Camera-type eye (tissue), 1 donor: Measurements from ENCODE around the gene RMDN3. TPM values are rescaled to one million over a fixed set of nuclear protein-coding genes. Genes with fewer than 3 reads are reported as not detected.

Source experiments
- total RNA-seq: library from RNA; depleted of rRNA; stranded (reverse); fragments of >200 nt; gene quantifications from one replicate; pipeline ENCODE4 v1.2.3, GENCODE V29; 2014

Gene RMDN3
- 30.2 TPM for total RNA-seq

DNA sequence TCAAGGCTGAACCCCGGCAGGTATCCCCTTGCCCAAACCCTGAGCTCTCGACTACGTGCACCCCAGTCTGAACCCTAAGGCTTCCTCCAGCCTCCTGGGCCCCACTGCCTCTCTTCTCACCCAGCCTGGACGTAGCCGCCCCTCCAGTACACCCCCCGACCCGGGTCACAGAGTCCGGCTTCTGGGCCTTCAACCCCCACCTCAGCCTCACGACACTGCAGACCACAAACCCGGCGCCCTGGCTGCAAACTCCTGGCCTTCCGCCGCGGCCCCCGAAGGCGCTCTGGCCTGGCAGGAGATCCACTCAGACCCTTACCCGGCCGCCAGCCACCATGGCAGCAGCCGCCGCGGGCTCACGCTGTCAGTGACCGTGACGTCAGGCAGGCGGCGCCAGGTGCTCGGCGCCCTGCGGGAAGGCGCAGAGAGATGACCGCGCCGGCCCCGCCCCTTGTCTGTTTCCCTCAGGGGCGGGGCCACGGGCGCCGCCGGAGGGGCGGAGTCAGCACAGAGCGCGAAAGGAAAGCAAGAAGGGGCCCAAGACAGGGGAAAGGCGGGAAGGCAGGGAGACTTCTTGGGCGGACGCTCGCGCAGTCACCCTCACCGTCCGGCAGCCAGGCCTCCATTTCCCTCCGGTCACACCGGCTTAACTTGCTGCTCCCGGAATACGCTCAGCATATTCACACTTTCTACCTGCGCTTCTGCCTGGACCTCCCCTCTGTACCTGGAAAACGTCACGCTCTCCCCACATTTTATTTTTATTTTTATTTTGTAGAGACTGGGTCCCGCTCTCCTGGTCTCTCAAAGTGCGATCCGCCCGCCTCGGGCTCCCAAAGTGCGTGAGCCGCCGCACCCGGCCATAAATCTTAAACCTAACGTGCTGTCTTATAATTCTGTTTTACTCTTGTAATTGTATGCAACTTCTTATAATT lies at the start of gene RMDN3:
Gene RMDN3, minus strand, starts transcription at position 372 of the 929 bp plus-strand sequence. CDS start 471 bp downstream, outside the sequence.

DNA sequence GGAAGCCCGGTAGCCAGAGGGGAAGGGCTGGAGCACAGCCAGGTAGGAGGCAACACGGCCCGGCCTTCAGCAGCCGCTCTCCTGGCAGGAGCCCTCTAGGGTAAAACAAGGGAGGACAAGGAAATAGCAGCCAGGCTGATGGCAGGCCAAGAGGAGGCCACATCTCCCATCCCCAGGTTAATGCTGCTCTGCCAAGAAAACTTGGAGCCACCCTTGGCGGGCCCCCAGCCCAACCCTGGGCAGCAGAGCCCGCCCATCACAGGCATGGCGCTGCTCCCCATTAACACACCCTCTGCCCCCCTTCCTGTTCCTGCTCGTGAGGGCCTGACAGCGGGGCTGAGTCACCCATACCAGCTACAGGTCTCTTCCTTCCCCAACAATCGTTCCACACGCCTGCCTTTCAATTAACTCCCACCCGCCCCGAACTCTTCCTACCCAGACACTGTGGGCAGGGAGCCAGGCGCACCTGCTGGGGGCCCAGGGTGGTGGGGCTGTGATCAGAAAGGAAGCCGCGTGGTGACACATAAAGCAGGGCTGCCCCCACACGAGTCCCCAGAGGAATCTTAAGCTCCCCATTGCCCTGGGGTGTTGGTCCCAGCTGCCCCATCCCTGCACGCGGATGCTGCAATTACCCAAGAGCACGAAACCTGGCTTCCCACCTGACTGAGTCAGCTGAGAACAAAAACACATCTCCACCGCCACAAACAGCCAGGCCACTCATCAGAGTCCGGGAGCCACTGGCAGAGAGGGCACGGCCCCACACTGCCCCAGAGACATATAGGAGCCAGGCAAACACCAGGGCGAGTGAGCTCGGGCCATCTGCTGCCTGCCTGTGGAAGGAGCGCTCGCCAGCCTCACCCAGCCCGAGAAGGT lies 14.5 kb upstream of the RMDN3 start, which contains the start of gene C15orf62:
Gene C15orf62, plus strand, starts transcription at position 707 of the 873 bp plus-strand sequence. CDS start 516 bp downstream, outside the sequence.

GRCh38 chr15:40763801-40764628 lies 9.0 kb upstream of the RMDN3 start, which contains the start of gene GCHFR:
Gene GCHFR, plus strand, starts transcription at chr15:40764068. Its CDS starts 113 bp downstream, at chr15:40764181.

DNA sequence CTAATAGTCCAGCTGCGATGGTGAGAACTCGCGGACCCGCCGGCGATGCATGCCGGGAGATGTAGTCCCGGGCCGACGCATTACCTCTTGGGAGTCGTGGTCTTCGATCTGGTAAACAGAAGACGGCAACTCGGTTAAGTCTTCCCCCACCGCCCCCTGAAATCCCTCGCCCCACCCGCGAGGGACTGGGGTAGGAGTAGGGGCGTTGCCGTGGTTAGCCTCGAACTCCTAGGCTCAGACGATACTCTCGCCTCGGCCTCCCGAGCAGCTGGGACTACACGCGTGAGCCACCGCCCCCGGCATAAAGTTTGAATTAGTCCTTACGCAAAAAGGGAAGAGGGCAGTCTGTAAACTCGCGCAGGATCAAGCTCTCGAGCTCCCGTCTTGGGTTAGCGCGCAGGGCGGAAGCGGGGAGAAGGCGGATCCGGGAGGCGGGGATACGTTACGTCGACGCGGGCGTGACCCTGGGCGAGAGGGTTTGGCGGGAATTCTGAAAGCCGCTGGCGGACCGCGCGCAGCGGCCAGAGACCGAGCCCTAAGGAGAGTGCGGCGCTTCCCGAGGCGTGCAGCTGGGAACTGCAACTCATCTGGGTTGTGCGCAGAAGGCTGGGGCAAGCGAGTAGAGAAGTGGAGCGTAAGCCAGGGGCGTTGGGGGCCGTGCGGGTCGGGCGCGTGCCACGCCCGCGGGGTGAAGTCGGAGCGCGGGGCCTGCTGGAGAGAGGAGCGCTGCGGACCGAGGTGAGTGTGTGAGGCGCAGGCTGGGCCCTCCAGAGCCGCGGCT lies 60.2 kb downstream of the RMDN3 start, which contains the start of gene RAD51:
Gene RAD51, plus strand, starts transcription at position 487 of the 781 bp plus-strand sequence. CDS start 3,585 bp downstream, outside the sequence.

Other genes with a start within 250 kb of the RMDN3 start
- 25.8 TPM for gene CCDC32, start 190.2 kb downstream of the RMDN3 start, total RNA-seq
- 7.3 TPM for gene RPUSD2, start 186.0 kb downstream of the RMDN3 start, total RNA-seq
- gene KNL1, start 161.0 kb downstream of the RMDN3 start, total RNA-seq: 14.2 TPM
- gene RAD51, start 60.1 kb downstream of the RMDN3 start, total RNA-seq: 4.1 TPM
- gene GCHFR, start 8.8 kb upstream of the RMDN3 start, total RNA-seq: 8.7 TPM
- 1.1 TPM for gene C15orf62, start 14.7 kb upstream of the RMDN3 start, total RNA-seq
- gene ZFYVE19, start 51.8 kb upstream of the RMDN3 start, total RNA-seq: 35.9 TPM
- gene DNAJC17, start 52.2 kb upstream of the RMDN3 start, total RNA-seq: 22.8 TPM
- gene PPP1R14D, start 73.5 kb upstream of the RMDN3 start, total RNA-seq: not detected
- gene SPINT1, start 88.8 kb upstream of the RMDN3 start, total RNA-seq: 27.4 TPM
- 7.2 TPM for gene RHOV, start 119.0 kb upstream of the RMDN3 start, total RNA-seq
- 25.0 TPM for gene VPS18, start 139.2 kb upstream of the RMDN3 start, total RNA-seq
- gene DLL4, start 174.1 kb upstream of the RMDN3 start, total RNA-seq: 49.5 TPM
- gene CHAC1, start 198.2 kb upstream of the RMDN3 start, total RNA-seq: 2.5 TPM